ENCODE data around the gene TCF25.
"Not testable (repeated sequence)": the region's sequence is repeated elsewhere in the genome, so short reads cannot be mapped to it uniquely, and the experiment has no call there.

Gene TCF25

DNA sequence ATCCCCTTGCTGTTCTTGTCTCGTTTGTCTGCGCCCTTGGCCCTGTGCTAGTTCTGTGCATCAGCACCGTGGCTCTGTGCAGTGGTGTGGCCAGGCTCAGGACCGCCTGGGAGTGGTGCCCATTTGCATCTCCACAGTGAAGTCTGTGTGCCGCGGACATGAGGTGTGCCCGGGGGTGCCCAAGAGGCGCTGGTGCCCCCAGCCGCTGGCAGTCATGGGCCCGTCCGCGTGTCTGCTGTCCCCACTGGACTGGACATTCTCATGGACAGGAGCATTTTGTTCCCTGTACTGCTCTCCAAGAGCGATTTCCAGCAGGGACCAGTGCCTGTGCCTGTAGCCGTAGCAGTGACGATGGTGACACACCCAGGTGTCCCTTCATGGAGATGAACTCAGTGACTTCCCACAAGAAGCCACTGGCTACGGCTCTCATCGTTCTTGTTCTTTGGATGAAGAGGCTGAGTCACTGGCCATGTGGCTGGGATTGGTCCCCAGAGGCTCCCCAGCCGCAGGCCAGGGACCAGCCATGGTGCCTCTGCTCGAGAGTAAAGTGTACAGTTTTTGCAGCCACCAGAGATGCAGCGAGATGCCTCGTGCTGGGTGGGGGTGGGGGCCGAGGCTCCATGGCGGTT is 32.2 kb downstream of the TCF25 start:
- no peak for DNase-seq

DNA sequence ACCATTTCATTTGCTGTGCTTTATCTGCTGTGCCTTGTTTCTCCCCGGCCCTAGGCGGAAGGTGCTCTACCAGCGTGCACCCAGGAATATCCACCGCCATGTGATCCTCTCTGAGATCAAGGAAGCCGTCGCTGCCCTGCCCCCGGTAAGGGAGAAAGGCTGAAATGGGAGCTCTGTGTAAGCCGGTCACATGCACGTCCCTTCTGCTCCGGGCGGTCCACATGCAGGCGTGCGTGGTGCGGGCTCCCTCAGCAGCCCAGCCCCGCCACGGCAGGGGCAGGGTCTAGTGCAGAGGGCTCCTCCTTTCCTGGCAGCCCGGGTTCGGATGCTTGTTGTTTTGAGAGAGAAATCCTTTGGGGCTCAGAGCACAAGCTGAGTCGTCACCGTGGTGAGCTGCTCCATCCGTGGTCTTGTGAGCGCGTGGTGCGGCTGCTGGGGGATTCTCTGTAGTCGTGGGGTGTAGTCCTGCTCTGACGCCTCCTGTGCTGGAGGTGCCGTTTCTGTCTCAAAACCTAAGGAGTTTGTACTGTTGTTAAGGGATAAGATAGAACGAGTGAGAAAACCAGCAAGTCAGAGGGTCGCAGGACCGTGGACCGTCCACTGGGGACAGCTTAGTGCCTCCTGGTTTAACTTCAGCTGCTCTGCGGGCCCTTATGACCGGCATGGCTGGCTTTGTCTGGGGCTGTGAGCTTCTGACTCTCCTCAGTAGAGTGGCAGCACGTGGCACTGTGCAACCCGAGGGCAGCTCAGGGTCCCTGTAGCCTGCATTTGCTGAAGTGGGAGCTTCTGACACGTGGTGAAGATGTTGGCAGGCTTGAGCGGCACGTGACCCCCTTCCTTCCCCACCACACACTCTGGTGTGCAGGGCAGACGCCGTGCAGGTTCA is 33.0 kb downstream of the TCF25 start:
- DNase-seq, result no peak

DNA sequence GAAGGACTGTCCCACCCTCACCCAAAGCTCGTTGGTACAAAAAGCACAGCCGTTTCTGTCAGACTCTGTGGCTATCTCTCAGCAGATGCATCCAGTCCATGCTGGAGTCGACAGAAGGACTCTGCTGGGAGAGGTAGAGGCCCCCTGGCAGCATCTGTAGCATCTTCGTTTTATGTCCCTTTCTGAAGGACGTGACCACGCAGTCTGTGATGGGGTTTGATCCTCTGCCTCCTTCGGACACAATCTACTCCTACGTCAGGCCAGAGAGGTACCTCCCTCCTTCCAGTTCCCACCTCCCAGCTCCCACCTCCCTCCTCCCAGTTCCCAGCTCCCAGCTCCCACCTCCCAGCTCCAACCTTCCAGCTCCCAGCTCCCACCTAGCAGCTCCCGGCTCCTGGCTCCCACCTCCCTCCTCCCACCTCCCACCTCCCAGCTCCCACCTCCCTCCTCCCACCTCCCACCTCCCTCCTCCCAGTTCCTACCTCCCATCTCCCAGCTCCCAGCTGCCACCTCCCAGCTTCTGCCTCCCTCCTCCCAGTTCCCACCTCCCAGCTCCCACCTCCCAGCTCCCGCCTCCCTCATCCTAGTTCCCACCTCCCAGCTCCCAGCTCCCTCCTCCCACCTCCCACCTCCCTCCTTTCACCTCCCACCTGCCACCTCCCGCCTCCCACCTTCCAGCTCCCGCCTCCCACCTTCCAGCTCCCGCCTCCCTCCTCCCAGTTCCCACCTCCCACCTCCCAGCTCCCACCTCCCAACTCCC is 33.8 kb downstream of the TCF25 start:
- no peak for DNase-seq

DNA sequence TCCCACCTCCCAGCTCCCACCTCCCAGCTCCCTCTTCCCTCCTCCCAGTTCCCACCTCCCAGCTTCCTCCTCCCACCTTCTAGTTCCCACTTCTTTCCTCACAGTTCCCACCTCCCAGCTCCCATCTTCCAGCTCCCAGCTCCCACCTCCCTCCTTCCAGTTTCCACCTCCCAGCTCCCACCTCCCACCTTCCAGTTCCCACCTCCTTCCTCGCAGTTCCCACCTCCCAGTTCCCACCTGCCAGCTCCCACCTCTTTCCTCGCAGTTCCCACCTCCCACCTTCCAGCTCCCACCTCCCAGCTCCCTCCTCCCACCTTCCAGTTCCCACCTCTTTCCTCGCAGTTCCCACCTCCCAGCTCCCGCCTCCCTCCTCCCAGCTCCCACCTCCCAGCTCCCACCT is 34.8 kb downstream of the TCF25 start:
- no peak for DNase-seq

DNA sequence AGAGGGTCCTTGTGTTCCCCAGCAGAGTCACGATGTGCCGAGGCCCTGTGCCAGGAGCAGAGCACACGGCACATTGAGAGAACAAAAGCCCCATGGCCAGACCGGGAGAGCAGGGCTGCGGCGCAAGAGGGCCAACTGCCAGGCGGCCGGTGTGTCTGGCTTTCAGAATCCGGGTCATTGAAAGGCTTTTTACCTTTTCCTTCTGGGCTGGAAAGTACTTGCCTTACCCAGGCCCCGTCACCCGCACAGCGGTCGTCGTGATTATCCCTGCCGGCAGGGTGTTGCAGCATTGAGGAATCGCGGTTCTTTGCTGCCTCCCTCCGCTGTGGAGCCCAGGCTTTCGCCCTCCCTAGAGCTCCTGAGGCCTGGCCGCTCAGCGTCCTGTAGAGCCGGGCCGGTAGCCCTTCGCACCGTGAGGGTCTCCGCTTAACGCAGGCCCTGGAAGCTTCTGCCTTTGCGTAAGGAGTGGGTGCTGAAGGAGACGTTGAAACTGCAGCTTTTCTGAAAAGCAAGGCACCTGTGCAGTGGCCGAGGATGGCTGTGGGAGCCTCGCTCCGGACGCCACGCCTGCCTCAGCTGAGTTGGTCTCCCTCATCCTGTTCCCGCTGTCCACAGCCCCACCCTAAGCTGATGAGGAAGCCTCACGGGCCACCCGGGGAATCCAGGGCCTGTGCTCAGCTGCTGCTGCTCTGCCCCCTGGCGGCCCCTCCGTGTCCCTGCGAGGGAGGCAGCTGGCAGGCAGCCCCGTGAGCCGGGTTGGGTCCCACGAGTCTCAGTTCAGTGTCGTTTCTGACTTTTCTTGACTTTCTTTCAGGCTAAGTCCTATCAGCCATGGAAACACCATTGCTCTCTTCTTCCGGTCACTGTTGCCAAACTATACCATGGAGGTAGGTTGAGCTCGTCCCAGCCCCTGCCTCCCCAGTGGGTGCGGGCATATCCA is 36.7 kb downstream of the TCF25 start:
- DNase-seq, result peak; percentile 98

DNA sequence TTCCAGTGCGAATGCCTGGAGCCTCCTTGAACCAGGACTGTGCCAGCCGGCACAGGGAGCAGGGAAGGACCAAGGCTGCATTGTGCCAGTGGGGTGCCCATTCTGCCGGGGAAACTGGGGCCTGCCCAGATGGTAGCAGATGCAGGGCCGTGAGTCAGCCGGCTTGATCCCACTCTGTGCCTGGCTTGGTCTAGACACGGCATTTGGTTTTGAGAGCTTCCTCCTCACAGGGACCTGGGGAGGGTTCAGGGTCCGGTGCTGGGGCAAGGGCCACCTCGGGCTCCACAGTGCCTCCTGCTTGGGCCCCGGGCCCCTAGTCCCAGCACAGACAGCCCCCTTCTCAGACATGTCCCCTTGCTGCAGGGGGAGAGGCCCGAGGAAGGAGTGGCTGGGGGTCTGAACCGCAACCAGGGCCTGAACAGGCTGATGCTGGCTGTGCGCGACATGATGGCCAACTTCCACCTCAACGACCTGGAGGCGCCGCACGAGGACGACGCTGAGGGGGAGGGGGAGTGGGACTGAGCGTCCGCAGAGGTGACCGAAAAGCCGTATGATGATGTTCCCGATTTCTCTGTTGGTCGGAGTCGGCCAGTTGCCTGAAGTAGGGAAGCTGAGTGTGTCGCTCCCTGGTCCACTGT is 37.4 kb downstream of the TCF25 start:
- DNase-seq, result no peak

DNA sequence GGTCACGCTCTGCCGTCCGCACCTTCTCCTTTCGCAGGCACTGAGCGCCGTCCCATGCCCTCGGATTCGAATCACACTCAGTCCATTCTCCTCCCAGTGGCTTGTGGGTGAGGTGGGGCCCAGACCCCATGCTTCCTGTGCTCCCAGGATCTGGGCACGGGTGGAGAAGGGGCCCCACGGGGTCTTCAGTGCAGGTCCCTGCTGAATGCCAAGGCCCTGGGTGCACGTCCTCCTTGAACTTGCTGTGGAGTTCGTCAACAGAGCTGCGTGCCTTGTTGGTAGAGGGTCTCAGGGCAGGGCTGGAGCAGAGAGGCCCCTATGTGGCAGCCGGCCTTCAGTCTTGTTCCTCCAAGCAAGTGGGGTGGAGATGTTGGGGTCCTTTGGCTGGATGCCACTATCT is 38.0 kb downstream of the TCF25 start:
- no peak for DNase-seq

DNA sequence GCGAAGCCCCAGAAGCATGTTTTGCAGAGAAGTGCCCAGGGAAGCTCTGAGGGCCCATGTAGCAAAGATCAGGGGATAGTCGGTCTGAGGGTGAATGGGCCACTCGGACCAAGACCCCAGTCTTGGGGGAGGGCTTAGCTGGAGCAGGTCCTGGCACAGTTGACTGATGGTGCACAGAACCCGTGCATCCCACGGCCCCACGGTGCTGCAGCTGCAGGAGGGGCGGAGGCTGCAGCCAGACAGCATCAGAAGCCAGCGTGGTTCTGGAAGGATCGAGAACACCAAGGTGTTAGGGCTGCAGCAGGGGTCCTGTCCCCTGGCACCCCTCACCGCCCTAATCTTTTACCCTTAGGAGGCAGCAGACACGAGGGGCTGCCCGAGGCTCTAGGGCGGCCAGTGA is 38.8 kb downstream of the TCF25 start:
- no peak for DNase-seq

DNA sequence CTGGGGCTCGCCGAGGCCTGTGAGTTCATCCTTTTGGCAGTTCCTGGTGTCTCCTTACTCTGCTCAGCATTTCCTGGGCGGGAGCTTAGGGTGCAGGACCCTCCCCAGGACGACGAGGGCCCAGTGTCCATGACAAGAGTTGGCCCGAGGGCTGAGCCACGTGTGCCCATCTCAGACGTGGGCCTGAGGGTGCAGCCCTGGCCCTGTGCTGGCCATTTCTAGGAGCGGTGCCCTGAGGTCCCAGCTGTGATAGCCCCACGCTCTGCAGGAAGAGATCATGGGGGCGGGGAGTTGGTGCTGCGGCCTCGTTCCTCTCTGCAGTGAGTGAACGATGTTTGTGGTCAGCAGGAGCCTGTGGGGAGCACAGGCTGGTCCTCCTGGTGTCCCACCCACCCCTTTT is 39.2 kb downstream of the TCF25 start:
- no peak for DNase-seq

DNA sequence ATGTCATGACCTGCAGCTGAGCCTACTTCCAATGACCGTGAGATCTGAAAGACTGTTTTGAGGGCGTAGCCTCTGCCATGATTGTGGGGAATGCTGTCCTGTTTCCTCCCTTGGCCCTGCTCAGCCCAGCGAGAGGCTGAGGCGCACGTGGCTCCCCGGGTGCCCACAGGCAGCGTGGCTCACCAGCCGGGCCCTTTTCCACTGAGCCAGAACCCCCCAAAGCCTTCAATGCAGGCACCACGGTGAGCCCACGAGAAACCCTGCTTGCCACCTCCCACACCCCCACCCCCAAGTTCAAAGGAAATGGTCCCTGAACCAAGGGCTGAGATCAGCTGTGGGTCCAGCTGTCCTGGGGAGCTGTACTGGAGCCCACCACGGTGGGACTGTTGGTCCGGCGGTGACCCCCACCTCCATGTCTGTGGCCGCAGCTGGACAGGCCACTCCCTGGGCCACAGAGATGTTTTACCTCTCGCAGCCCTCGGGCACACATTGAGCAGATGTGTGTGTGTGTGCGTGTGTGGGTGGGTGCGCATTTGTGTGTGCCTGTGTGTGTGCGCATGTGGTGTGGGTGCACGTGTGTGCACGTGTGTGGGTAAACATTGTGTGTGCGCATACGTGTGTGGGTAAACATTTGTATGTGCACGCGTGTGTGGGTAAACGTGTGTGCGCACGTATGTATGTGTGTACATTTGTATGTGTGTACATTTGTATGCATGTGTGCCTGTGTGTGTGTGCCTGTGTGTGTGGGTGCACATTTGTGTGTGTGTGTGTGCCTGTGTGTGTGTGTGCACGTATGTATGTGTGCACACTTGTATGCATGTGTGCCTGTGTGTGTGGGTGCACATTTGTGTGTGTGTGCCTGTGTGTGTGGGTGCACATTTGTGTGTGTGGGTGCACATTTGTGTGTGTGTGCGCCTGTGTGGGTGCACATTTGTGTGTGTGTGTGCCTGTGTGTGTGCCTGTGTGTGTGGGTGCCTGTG is 40.3 kb downstream of the TCF25 start:
- DNase-seq, result no peak

DNA sequence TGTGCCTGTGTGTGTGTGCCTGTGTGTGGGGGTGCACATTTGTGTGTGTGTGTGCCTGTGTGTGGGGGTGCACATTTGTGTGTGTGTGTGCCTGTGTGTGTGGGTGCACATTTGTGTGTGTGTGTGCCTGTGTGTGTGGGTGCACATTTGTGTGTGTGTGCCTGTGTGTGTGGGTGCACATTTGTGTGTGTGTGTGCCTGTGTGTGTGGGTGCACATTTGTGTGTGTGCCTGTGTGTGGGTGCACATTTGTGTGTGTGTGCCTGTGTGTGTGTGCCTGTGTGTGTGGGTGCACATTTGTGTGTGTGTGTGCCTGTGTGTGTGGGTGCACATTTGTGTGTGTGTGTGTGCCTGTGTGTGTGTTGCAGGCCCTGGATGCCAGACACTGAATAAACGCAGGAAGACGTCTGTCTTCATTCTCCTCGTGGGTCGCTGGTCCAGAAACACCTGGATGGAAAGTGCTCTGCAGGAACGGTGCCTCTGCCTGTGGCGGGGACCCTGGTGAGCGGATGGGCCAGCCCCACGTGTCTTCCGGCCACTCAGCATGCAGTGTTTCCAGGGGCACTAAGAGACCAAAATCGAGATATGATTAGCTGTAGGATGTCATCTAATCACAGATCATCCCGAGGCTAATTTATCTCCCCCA is 41.4 kb downstream of the TCF25 start:
- not testable (repeated sequence) for DNase-seq

DNA sequence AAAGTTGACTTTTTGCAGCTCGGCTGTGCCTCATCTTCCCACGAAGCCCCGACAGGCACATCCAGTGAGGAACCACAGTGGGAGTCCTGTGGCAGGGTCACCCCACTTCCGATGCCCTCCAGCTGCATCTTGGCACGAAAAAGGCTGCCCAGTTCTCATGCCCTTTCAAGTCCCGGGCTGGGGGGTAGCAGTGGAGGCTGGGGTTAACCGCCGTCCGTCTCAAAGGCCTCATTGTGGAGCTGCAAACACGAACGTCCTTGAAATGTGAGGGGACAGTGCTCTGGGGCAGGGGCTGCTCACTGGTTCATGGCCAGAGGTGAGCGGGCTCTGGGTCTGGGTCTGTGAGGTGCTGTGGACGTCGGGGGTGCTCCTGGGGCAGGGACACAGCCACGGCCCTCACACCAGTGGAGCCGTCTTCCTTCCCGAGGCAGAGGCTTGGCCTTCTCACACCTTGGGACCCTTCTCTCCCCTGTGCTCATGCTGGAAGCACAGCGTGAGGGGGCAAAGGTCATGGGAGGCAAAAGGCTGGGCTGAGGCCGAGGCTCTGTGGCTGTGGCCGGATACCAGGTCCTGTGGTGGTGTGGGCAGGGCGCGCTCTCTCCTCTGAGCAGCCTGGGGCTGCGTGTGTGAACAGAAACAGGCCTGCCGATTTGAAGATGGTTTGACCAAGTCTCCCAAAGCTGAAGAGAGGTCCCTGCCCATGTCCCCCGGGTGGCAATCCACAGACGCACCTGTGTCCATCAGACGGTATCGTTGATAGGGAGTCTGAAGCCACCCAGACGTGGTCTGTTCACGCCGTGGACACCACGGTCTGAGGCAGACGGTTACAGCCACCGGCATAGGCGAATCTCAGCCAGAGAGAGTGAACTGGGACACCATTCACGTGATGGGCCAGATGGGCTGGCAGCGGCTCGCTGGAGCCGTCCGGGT is 42.2 kb downstream of the TCF25 start:
- DNase-seq, result no peak

DNA sequence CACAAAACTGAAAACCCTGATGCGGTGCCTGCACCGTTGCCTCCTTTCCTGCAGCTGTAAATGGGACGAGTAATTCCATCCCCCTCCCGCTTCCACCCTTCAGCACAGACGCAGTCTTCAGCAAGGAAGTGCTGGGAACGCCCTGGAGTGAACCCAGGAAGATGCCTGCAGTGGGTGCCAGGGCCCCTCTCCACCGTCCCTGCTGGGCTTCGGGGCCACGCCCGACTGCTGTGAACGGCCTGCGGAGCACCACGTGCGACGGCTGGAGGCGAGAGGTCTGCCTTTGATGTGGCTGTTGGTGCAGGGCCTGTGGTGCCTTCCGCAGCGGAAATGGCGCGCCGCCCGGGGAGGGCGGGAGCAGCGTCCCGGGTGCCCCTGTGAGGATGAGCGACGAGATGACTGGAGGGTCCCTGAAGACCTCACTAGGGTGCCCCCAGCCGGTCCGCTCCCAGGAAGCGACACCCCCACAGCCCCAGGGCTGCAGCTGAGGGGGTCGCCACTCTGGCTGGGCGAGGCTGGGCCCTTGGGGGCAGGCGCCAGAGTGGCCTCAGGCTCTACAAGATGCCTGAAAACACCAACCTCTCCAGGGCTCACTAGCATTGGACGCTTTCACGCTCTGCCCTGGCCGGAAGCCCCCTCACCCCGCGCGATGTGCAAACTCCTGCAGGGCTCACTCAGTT is 44.5 kb downstream of the TCF25 start:
- peak; percentile 94 for DNase-seq

DNA sequence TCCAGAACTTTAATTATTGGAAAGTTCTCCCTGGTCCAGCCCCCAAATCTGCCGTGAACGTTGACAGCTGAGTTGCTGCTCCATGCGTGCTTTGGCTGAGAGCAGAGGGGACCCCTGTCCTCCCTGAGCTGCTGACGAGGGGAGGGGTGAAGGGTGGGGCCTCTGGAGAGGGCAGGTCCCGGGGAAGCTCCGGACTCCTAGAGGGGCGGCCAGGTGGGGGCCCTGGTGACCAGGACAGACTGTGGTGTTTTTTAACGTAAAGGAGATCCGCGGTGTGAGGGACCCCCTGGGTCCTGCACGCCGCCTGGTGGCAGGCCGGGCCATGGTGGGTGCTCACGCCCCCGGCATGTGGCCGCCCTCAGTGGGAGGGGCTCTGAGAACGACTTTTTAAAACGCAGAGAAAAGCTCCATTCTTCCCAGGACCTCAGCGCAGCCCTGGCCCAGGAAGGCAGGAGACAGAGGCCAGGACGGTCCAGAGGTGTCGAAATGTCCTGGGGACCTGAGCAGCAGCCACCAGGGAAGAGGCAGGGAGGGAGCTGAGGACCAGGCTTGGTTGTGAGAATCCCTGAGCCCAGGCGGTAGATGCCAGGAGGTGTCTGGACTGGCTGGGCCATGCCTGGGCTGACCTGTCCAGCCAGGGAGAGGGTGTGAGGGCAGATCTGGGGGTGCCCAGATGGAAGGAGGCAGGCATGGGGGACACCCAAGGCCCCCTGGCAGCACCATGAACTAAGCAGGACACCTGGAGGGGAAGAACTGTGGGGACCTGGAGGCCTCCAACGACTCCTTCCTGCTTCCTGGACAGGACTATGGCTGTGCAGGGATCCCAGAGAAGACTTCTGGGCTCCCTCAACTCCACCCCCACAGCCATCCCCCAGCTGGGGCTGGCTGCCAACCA is 45.3 kb downstream of the TCF25 start, which contains the start of gene MC1R:
Gene MC1R (plus strand): TSS at position 410 of the 895 bp plus-strand sequence. CDS start 397 bp downstream, at position 807.
- peak; percentile 91 for DNase-seq

DNA sequence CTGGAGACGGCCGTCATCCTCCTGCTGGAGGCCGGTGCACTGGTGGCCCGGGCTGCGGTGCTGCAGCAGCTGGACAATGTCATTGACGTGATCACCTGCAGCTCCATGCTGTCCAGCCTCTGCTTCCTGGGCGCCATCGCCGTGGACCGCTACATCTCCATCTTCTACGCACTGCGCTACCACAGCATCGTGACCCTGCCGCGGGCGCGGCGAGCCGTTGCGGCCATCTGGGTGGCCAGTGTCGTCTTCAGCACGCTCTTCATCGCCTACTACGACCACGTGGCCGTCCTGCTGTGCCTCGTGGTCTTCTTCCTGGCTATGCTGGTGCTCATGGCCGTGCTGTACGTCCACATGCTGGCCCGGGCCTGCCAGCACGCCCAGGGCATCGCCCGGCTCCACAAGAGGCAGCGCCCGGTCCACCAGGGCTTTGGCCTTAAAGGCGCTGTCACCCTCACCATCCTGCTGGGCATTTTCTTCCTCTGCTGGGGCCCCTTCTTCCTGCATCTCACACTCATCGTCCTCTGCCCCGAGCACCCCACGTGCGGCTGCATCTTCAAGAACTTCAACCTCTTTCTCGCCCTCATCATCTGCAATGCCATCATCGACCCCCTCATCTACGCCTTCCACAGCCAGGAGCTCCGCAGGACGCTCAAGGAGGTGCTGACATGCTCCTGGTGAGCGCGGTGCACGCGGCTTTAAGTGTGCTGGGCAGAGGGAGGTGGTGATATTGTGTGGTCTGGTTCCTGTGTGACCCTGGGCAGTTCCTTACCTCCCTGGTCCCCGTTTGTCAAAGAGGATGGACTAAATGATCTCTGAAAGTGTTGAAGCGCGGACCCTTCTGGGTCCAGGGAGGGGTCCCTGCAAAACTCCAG is 46.4 kb downstream of the TCF25 start:
- no peak for DNase-seq

DNA sequence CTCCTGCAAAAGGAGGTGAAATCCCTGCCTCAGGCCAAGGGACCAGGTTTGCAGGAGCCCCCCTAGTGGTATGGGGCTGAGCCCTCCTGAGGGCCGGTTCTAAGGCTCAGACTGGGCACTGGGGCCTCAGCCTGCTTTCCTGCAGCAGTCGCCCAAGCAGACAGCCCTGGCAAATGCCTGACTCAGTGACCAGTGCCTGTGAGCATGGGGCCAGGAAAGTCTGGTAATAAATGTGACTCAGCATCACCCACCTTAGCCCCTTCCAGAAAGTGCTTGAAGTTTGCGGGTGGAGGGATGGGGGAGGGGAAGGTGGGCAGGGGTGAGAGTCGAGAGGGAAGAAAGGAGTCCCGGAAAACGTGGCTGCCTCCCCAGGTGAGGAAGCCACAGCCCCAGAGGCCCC is 47.3 kb downstream of the TCF25 start:
- no peak for DNase-seq

Measured in 8988T (cell line).